ENCODE results near the gene GYPB. TPM values are rescaled to one million over a fixed set of nuclear protein-coding genes. Genes with fewer than 3 reads are reported as not detected.
"Not testable (repeated sequence)": the region's sequence is repeated elsewhere in the genome, so short reads cannot be mapped to it uniquely, and the experiment has no call there.

GYPB gene
- total RNA-seq, 2 experiments from 2014 or later = not detected

- intact Hi-C loops (cut with micrococcal nuclease); H3K4me3 Mint-ChIP-seq; POLR2A ChIA-PET; H3K36me3 Mint-ChIP-seq; H3K4me1 Mint-ChIP-seq (ENCODE audit: low read depth); H3K27me3 Mint-ChIP-seq; H3K27ac Mint-ChIP-seq; DNase-seq; CTCF ChIA-PET: not testable (repeated sequence)
- peaks cover 20% of the 10 kb centered on the region for H3K9me3 Mint-ChIP-seq
Observed at GRCh38 chr4:143951458-143951972, 67.7 kb downstream of the GYPB start.

DNA sequence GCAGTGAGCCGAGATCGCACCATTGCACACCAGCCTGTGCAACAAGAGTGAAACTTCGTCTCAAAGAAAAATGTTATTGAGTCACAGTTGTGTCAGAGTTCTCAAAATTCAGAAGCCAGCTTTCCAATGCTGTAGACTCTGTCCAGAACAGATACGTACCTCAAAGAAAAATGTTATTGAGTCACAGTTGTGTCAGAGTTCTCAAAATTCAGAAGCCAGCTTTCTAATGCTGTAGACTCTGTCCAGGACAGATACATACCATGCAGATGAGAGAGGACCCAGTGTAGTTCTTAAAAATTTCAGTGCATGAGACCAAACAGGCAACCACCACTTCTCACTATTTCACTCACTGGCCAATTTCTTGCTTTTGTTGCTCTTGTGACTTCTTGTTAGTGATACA lies 68.2 kb downstream of the GYPB start:
- intact Hi-C loops (cut with micrococcal nuclease); H3K4me3 Mint-ChIP-seq; H3K4me1 Mint-ChIP-seq (ENCODE audit: low read depth); H3K27me3 Mint-ChIP-seq; DNase-seq; CTCF ChIA-PET; POLR2A ChIA-PET; H3K36me3 Mint-ChIP-seq; H3K27ac Mint-ChIP-seq: not testable (repeated sequence)
- peaks cover 20% of the 10 kb centered on the region for H3K9me3 Mint-ChIP-seq

DNA sequence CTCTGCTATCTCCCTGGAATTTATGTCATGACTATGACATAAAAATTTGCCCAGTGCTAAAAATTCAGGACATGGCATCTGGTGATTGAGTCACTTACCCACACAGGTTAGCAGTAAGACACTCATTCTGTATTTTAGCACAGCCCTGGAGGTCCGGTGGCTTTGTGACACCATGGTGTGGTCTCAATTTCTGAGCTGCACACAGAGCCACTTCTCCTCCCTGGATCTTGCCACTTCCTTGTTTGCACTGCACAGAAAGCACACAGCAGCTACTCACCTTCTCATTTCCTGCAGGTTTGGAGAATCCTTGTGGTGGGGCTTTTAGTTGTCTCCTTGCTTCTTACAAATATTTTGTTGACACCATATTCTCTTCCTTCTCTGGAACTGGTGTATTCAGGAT lies 69.0 kb downstream of the GYPB start:
- H3K27me3 Mint-ChIP-seq; H3K36me3 Mint-ChIP-seq; H3K27ac Mint-ChIP-seq; H3K4me3 Mint-ChIP-seq; DNase-seq; POLR2A ChIA-PET; H3K4me1 Mint-ChIP-seq (ENCODE audit: low read depth); CTCF ChIA-PET; intact Hi-C loops (cut with micrococcal nuclease): not testable (repeated sequence)
- peaks cover 20% of the 10 kb centered on the region for H3K9me3 Mint-ChIP-seq

DNA sequence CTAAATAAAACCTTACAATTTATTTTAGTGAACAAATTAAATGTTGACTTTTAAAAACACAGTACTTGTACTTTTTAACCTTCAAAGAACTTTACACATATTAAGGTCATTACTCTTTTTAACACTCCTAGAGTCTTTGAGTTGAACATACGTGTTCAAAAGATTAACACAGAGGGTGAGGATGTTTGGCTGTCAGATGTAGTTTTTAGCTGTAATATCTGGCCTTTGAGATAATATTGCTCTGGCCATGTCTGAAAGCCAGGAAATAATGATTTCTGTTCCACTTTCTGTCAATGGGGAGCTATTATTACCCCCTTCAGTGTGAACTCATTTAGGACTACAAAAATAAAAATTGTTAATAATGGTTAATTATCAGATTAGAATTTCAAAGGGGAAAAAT lies 71.7 kb downstream of the GYPB start:
- H3K36me3 Mint-ChIP-seq; CTCF ChIA-PET; POLR2A ChIA-PET; H3K27ac Mint-ChIP-seq; H3K27me3 Mint-ChIP-seq; intact Hi-C loops (cut with micrococcal nuclease); DNase-seq; H3K4me3 Mint-ChIP-seq; H3K4me1 Mint-ChIP-seq (ENCODE audit: low read depth): not testable (repeated sequence)
- H3K9me3 Mint-ChIP-seq = peaks cover 18% of the 10 kb centered on the region

Other genes starting within 250 kb of the GYPB start
- under 1 TPM; 0.44 to 0.50 TPM for gene GYPE, start 113.8 kb downstream of the GYPB start, total RNA-seq
- not detected for gene GYPA, start 121.3 kb upstream of the GYPB start, total RNA-seq

Measured in activated CD4-positive, alpha-beta memory T cell treated with anti-CD3 and anti-CD28 coated beads for 36 hours (primary cell).